ENCODE measurements around the gene PTPRG. TPM values are rescaled to one million over a fixed set of nuclear protein-coding genes. Genes with fewer than 3 reads are reported as not detected.

Gene PTPRG
- total and polyA plus RNA-seq, 2 experiments from 2014 or later = 11.5 to 39.6 TPM

DNA sequence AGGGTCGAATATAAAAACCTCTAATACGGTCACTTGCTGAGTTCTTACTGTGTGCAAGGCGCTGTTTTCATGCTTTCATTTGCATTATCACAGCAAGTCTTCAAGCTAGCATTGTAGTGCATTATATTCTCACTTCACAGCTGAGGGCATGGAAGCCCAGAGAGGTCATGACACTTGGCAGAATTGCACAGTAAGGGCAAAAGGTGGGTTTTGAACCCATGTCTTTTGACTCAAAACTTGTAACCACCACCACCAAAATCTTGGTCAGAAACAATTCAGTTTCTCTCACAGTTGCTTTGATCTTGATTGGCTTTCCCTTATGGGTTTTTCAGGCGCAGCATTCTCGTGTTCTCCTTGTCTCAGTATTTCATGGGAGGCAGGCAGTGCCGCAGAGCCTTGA lies 371.1 kb downstream of the PTPRG start:
- peaks cover 19% of the 10 kb centered on the region for H3F3A ChIP-seq (ENCODE audit: insufficient read depth)
- in situ Hi-C loops (cut with MboI) = no loop called here
- H3K27ac ChIP-seq = no peak overlapping the region
- 92 to 97% methylated on average over 6 of the region's 6 CpGs for WGBS, 2 experiments (ENCODE audit: low coverage in 1 of 2, low lambda C conversion rate in 2 of 2, missing lambda C conversion rate in 2 of 2)
- peaks cover 32% of the 10 kb centered on the region for H3K79me2 ChIP-seq (ENCODE audit: insufficient read depth)
- no peak overlapping the region for H3K9ac ChIP-seq
- no peaks in the 10 kb centered on the region for H3K27me3 ChIP-seq (replicated peaks; ENCODE audit: insufficient read depth)
- no peak overlapping the region for H3K4me2 ChIP-seq (ENCODE audit: unreplicated experiment)
- H2AFZ ChIP-seq = no peak overlapping the region
- H3K9me3 ChIP-seq (ENCODE audit: low read depth) = no peaks in the 10 kb centered on the region
- H3K9me2 ChIP-seq (ENCODE audit: insufficient read depth) = no peaks in the 10 kb centered on the region
- no peak overlapping the region for H3K4me3 ChIP-seq
- no peaks in the 10 kb centered on the region for H3K36me3 ChIP-seq (ENCODE audit: low read depth)
- peaks cover 16% of the 10 kb centered on the region for H3K4me1 ChIP-seq (ENCODE audit: insufficient read depth)
- TF ChIP-seq EZH2 (IDR thresholded peaks at IDR 0.05; ENCODE audit: insufficient read depth, poor library complexity, severe bottlenecking) = no peak
- TF ChIP-seq EZH2phosphoT487 (IDR thresholded peaks at IDR 0.05; ENCODE audit: insufficient read depth, low read depth) = no peak
- DNase-seq = no peak
- no peaks in the 10 kb centered on the region for H4K20me1 ChIP-seq (ENCODE audit: insufficient read depth)

DNA sequence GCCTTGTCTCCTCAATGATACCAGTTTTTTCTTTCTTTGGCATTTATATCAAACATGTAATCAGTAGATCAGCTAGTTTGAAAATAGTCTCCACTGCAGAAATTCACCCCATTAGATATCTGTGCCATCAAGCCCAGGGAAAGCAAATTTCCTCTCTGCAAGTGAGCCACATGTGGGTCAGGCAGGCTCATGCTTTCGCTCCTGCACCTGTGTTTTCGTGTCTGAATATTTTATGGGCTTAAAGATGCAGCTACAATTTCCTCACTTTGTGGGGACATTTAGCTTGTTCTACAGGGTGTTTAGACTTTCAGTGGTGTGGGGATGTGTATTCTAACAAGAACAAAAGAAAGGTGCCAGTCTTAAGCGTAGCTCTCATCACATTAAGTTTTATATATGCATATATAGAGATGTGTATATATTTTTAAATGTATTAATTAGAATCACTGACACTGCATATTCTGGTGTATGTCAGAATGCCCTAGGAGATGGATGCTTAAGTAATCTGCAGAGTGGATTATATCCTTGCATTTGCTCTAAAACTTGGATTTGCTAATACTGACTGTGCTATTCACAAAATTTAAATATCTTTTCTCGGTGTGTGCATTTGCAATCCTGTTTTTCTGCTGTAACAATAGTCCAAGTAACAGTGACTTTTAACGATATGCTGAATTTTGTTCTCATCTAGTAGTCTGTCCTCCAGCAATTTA lies 372.6 kb downstream of the PTPRG start:
- no peak overlapping the region for H3K4me3 ChIP-seq
- in situ Hi-C loops (cut with MboI) = no loop called here
- H3K4me1 ChIP-seq (ENCODE audit: insufficient read depth) = peaks cover 1% of the 10 kb centered on the region; the same call in 1 of the 2 replicates
- WGBS, 2 experiments (ENCODE audit: low coverage in 1 of 2, low lambda C conversion rate in 2 of 2, missing lambda C conversion rate in 2 of 2) = 93 to 99% methylated on average over 5 of the region's 5 CpGs
- TF ChIP-seq EZH2phosphoT487 (IDR thresholded peaks at IDR 0.05; ENCODE audit: insufficient read depth, low read depth) (no peak), EZH2 (IDR thresholded peaks at IDR 0.05; ENCODE audit: insufficient read depth, poor library complexity, severe bottlenecking) (no peak)
- no peak overlapping the region for H3K9ac ChIP-seq
- H3K4me2 ChIP-seq (ENCODE audit: unreplicated experiment) = no peak overlapping the region
- H3K27me3 ChIP-seq (replicated peaks; ENCODE audit: insufficient read depth) = no peaks in the 10 kb centered on the region
- peaks cover 32% of the 10 kb centered on the region for H3K79me2 ChIP-seq (ENCODE audit: insufficient read depth)
- peaks cover 5% of the 10 kb centered on the region; the same call in 1 of the 2 replicates for H3F3A ChIP-seq (ENCODE audit: insufficient read depth)
- H3K27ac ChIP-seq = no peak overlapping the region
- no peaks in the 10 kb centered on the region for H3K9me3 ChIP-seq (ENCODE audit: low read depth)
- H2AFZ ChIP-seq = no peak overlapping the region
- H3K9me2 ChIP-seq (ENCODE audit: insufficient read depth) = no peaks in the 10 kb centered on the region
- no peak for DNase-seq
- H4K20me1 ChIP-seq (ENCODE audit: insufficient read depth) = no peaks in the 10 kb centered on the region
- no peaks in the 10 kb centered on the region for H3K36me3 ChIP-seq (ENCODE audit: low read depth)

DNA sequence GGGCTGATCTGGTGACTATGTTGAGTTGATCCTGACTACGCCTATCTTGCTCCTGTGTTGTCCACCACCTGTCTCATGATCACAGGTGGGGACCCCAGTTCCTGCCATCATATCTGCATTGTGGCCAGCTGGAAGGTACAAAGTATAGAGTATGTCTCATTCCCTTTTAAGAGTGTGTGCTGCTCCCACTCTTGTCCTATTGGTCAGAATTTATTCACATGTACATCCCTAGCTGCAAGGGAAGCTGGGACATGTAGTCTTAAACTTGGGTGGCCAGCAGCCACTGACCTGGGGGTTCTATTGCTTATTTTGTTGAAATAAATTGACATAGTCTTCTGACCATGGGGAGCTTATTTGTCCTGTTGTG lies 373.1 kb downstream of the PTPRG start:
- H3K9me2 ChIP-seq (ENCODE audit: insufficient read depth) = no peaks in the 10 kb centered on the region
- no peaks in the 10 kb centered on the region for H3K4me1 ChIP-seq (ENCODE audit: insufficient read depth)
- H3K79me2 ChIP-seq (ENCODE audit: insufficient read depth) = peaks cover 32% of the 10 kb centered on the region
- no peaks in the 10 kb centered on the region for H3K36me3 ChIP-seq (ENCODE audit: low read depth)
- no peak overlapping the region for H3K27ac ChIP-seq
- WGBS, 2 experiments (ENCODE audit: low coverage in 1 of 2, low lambda C conversion rate in 2 of 2, missing lambda C conversion rate in 2 of 2) = 87 to 100% methylated on average over 1 of the region's 1 CpG
- no peak for DNase-seq
- H3K27me3 ChIP-seq (replicated peaks; ENCODE audit: insufficient read depth) = no peaks in the 10 kb centered on the region
- H3K9ac ChIP-seq = no peak overlapping the region
- no peaks in the 10 kb centered on the region for H4K20me1 ChIP-seq (ENCODE audit: insufficient read depth)
- no peak overlapping the region for H2AFZ ChIP-seq
- in situ Hi-C loops (cut with MboI) = no loop called here
- no peaks in the 10 kb centered on the region for H3K9me3 ChIP-seq (ENCODE audit: low read depth)
- no peak overlapping the region for H3K4me2 ChIP-seq (ENCODE audit: unreplicated experiment)
- no peak for TF ChIP-seq EZH2 (IDR thresholded peaks at IDR 0.05; ENCODE audit: insufficient read depth, poor library complexity, severe bottlenecking)
- no peak for TF ChIP-seq EZH2phosphoT487 (IDR thresholded peaks at IDR 0.05; ENCODE audit: insufficient read depth, low read depth)
- H3K4me3 ChIP-seq = no peak overlapping the region
- no peaks in the 10 kb centered on the region for H3F3A ChIP-seq (ENCODE audit: insufficient read depth)

DNA sequence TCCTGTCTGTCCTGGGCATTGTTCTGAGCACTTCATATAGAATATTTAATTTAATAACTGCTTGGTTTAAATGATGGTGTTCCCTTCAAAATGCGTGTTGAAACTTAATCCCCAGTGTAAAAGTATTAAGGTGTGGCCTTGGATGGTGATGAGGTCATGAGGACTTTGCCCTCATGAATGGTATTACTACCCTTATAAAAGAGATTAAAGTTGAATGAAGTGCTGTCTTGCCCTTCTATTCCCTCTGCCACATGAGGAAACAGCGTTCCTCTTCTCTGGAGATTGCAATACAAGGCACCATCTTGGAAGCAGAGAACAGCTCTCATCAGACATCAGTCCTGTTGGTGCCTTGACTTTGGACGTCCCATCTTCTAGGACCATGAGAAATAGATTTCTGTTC lies 374.4 kb downstream of the PTPRG start:
- Histone ChIP-seq H4K20me1 (ENCODE audit: insufficient read depth) (no peaks in the 10 kb centered on the region), H3K27me3 (replicated peaks; ENCODE audit: insufficient read depth) (no peaks in the 10 kb centered on the region), H3K9me3 (ENCODE audit: low read depth) (no peaks in the 10 kb centered on the region), H3K4me3 (no peak overlapping the region), H3K36me3 (ENCODE audit: low read depth) (no peaks in the 10 kb centered on the region), H3F3A (ENCODE audit: insufficient read depth) (no peaks in the 10 kb centered on the region), H3K9me2 (ENCODE audit: insufficient read depth) (no peaks in the 10 kb centered on the region), H3K27ac (no peak overlapping the region), H2AFZ (no peak overlapping the region), H3K79me2 (ENCODE audit: insufficient read depth) (peaks cover 29% of the 10 kb centered on the region), H3K9ac (no peak overlapping the region), H3K4me1 (ENCODE audit: insufficient read depth) (no peaks in the 10 kb centered on the region), H3K4me2 (ENCODE audit: unreplicated experiment) (no peak overlapping the region)
- TF ChIP-seq EZH2phosphoT487 (IDR thresholded peaks at IDR 0.05; ENCODE audit: insufficient read depth, low read depth) (no peak), EZH2 (IDR thresholded peaks at IDR 0.05; ENCODE audit: insufficient read depth, poor library complexity, severe bottlenecking) (no peak)
- in situ Hi-C loops (cut with MboI) = no loop called here
- WGBS, 2 experiments (ENCODE audit: low coverage in 1 of 2, low lambda C conversion rate in 2 of 2, missing lambda C conversion rate in 2 of 2) = 90 to 92% methylated on average over 3 of the region's 3 CpGs
- DNase-seq = no peak

Measured in GM23248 (cell line).